Esophagus squamous epithelium (tissue), 5 donors: Measurements from ENCODE around the gene QRICH2. TPM values are rescaled to one million over a fixed set of nuclear protein-coding genes. Genes with fewer than 3 reads are reported as not detected.

Experiments used
- DNase-seq: peaks from one replicate; lab custom pipeline; 2025; lab: John Stamatoyannopoulos, UW
- H3K27ac ChIP-seq, 4 donors: fragments of 200-600 bp; sonication (generic); one replicate each; pipeline ENCODE4 v1.5.1; 2016 to 2019; ENCODE audit warnings: mild to moderate bottlenecking in 1 of 4
- H3K27me3 ChIP-seq, 4 donors: fragments of 200-600 bp; sonication (generic); 1 replicate in 3 of 4; 2 replicates in 1 of 4; pipeline versions ENCODE4 v1.5.1 to v1.6.0; 2017 to 2021; ENCODE audit warnings: antibody characterized with exemption in 1 of 4
- H3K36me3 ChIP-seq, 3 donors: fragments of 200-600 bp; sonication (generic); one replicate each; pipeline ENCODE4 v1.5.1; 2016 to 2019
- H3K4me1 ChIP-seq, 3 donors: fragments of 200-600 bp; sonication (generic); one replicate each; pipeline ENCODE4 v1.5.1; 2017 to 2019
- H3K4me3 ChIP-seq, 4 donors: fragments of 200-600 bp; sonication (generic); 1 replicate in 3 of 4; 2 replicates in 1 of 4; pipeline ENCODE4 v1.5.1; 2016 to 2019; ENCODE audit warnings: mild to moderate bottlenecking in 2 of 4, moderate library complexity in 1 of 4
- H3K9me3 ChIP-seq, 3 donors: fragments of 200-600 bp; sonication (generic); one replicate each; pipeline ENCODE4 v1.5.1; 2016 to 2019
- CTCF ChIP-seq, 6 experiments: fragments of 450-650 bp in 4 of 6; fragments of 200-600 bp in 2 of 6; sonication (generic) in 2 of 6; IDR thresholded peaks; one replicate each; pipeline ENCODE4 v1.5.1; 2016 to 2019; ENCODE audit warnings: antibody characterized with exemption in 6 of 6, mild to moderate bottlenecking in 4 of 6, moderate library complexity in 4 of 6
- POLR2A ChIP-seq, 4 donors: fragments of 450-650 bp; IDR thresholded peaks; one replicate each; pipeline ENCODE4 v1.6.1; 2017; ENCODE audit warnings: antibody characterized with exemption in 4 of 4, mild to moderate bottlenecking in 4 of 4, moderate library complexity in 3 of 4
- WGBS, 2 donors: methylation state at CpG; one replicate each; pipeline ENCODE4 v1.1.5; 2018; 5-methylcytosine and 5-hydroxymethylcytosine counted together
- intact Hi-C: fragments of 100-400 bp; cut with DNase I; formaldehyde crosslinking; loops from one replicate; pipeline ENCODE4 v1.15.0; 2022
- total RNA-seq, 4 donors: library from RNA; depleted of rRNA; stranded (reverse); fragments of >200 nt; gene quantifications; one replicate each; pipeline ENCODE4 v1.1.0, GENCODE V29; 2016
- donor health status: DM: yes; HTN: yes; CAD: no.

QRICH2 gene
- total RNA-seq, 4 donors from 2014 or later = 1.1 to 2.8 (median 1.8) TPM

DNA sequence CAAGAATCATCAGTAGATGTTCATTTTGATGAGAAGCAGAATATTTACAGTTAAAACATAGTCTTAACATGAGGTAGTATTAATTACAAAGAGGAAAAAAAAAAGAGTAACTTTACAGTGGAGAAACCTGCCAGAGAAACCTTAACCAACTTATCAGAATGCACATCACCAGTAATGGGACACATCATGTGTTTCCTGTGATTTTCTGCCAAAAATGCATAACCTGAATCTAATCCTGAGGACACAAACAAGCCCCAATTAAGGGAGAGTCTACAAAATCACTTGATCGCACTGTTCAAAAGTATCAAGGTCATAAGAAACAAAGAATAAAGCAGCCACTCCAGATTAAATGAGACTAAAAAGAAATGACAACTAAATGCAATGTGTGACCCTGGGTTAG is 18.2 kb upstream of the QRICH2 start:
- intact Hi-C loops = no loop called here
- no peaks in the 10 kb centered on the region for H3K4me1 ChIP-seq
- H3K27me3 ChIP-seq = no peaks in the 10 kb centered on the region
- H3K27ac ChIP-seq = no peak overlapping the region
- peaks cover 0 to 95% (median 18%) of the 10 kb centered on the region in 3 donors for H3K36me3 ChIP-seq
- H3K4me3 ChIP-seq = no peak overlapping the region
- DNase-seq = no peak
- H3K9me3 ChIP-seq = no peaks in the 10 kb centered on the region
- 89 to 95% methylated on average over 1 of the region's 1 CpG for WGBS, 2 donors
- TF ChIP-seq CTCF (IDR thresholded peaks at IDR 0.05) (no peak), POLR2A (IDR thresholded peaks at IDR 0.05) (no peak)

GRCh38 chr17:76318586-76318985 is 10.5 kb upstream of the QRICH2 start:
- no peak overlapping the region for H3K4me3 ChIP-seq
- DNase-seq = no peak
- TF ChIP-seq POLR2A (IDR thresholded peaks at IDR 0.05) (no peak), CTCF (IDR thresholded peaks at IDR 0.05) (no peak)
- no peak overlapping the region for H3K27ac ChIP-seq
- 90 to 91% methylated on average over 3 of the region's 3 CpGs for WGBS, 2 donors
- intact Hi-C loops = no loop called here
- H3K9me3 ChIP-seq = no peaks in the 10 kb centered on the region
- H3K36me3 ChIP-seq = peaks cover 0 to 79% (median 0%) of the 10 kb centered on the region in 3 donors
- peaks cover 0 to 5% (median 0%) of the 10 kb centered on the region in 3 donors for H3K4me1 ChIP-seq
- no peaks in the 10 kb centered on the region for H3K27me3 ChIP-seq

- peaks cover 0 to 79% (median 6%) of the 10 kb centered on the region in 3 donors for H3K36me3 ChIP-seq
- no peak for DNase-seq
- intact Hi-C loops = no loop called here
Measured at GRCh38 chr17:76317535-76317934, 9.5 kb upstream of the QRICH2 start.

GRCh38 chr17:76314392-76315227 is 6.5 kb upstream of the QRICH2 start:
- Histone ChIP-seq H3K4me3 (no peak overlapping the region), H3K4me1 (peaks cover 0 to 2% (median 0%) of the 10 kb centered on the region in 3 donors), H3K9me3 (no peaks in the 10 kb centered on the region), H3K27me3 (no peaks in the 10 kb centered on the region), H3K36me3 (peaks cover 0 to 81% (median 10%) of the 10 kb centered on the region in 3 donors), H3K27ac (peak overlapping the region in 2 of 4 donors; percentile 11 to 16)
- DNase-seq = no peak
- WGBS, 2 donors = 69 to 83% methylated on average over 11 to 15 of the region's 15 CpGs
- TF ChIP-seq CTCF (IDR thresholded peaks at IDR 0.05) (no peak), POLR2A (IDR thresholded peaks at IDR 0.05) (no peak)
- intact Hi-C loops = loop anchor here (5.0 kb wide), 1 partner anchor 33 kb away; no protein-coding TSS in a partner anchor

More at GRCh38 chr17:76317535-76317934, 9.5 kb upstream of the QRICH2 start:
- H3K27me3 ChIP-seq = no peaks in the 10 kb centered on the region
- peaks cover 0 to 5% (median 0%) of the 10 kb centered on the region in 3 donors for H3K4me1 ChIP-seq
- no peak overlapping the region for H3K4me3 ChIP-seq
- WGBS, 2 donors = 89 to 91% methylated on average over 2 of the region's 2 CpGs
- no peaks in the 10 kb centered on the region for H3K9me3 ChIP-seq
- H3K27ac ChIP-seq = no peak overlapping the region
- TF ChIP-seq CTCF (IDR thresholded peaks at IDR 0.05) (no peak), POLR2A (IDR thresholded peaks at IDR 0.05) (no peak)

GRCh38 chr17:76312735-76313134 is 4.7 kb upstream of the QRICH2 start:
- peaks cover 0 to 82% (median 10%) of the 10 kb centered on the region in 3 donors for H3K36me3 ChIP-seq
- no peak overlapping the region for H3K27ac ChIP-seq
- H3K4me3 ChIP-seq = no peak overlapping the region
- no peaks in the 10 kb centered on the region for H3K9me3 ChIP-seq
- 82 to 88% methylated on average over 8 to 9 of the region's 9 CpGs for WGBS, 2 donors
- no peaks in the 10 kb centered on the region for H3K27me3 ChIP-seq
- no peaks in the 10 kb centered on the region for H3K4me1 ChIP-seq
- intact Hi-C loops = loop anchor here (5.0 kb wide), 1 partner anchor 35 kb away; no protein-coding TSS in a partner anchor
- TF ChIP-seq CTCF (IDR thresholded peaks at IDR 0.05) = no peak
- TF ChIP-seq POLR2A (IDR thresholded peaks at IDR 0.05) = no peak
- DNase-seq = no peak
